HG03342 (cell line): ENCODE measurements around the gene ENG.

Source experiments
- ATAC-seq: cut with Tn5 transposase; IDR thresholded peaks from one replicate; pipeline ENCODE4 v1.9.1; 2021; ENCODE audit warnings: mild to moderate bottlenecking, moderate library complexity; ENCODE audit not compliant: unreplicated experiment

ENG gene

DNA sequence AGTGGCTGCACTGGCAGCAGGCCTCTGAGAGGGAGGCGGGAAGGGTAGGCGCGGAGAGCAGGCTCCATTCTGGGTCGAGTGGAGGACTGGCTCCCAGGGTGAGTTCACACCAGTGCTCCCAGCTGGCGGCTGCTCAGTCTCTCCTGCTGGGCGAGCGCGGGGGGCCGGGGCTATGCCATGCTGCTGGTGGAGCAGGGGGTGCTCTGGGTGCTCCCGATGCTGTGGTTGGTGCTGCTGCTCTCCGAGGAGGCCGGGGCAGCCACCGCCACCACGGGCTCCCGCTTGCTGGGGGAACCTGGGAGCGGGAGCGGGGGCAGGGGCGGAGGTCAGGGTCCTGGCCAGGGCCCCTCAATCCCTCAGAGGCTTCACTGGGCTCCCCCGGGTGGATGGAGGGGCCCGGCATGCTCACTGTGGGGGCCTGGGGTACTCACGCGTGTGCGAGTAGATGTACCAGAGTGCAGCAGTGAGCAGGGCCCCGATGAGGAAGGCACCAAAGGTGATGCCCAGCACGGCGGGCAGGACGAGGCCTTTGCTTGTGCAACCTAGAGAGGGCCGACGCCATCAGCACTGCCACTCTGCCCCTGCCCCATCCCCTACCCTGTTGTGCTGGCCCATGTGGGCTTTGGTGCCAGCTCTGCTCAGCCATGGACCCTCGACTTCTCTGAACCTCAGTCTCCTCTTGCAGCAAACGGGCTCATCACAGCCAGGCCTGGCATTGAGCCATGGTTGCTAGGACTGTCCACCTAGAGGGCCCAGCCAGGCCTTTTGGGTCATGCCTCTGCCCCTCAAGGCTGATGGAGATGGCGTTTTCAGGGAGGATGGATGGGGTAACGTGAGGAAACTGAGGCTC lies 38.7 kb downstream of the ENG start:
- no peak for ATAC-seq

DNA sequence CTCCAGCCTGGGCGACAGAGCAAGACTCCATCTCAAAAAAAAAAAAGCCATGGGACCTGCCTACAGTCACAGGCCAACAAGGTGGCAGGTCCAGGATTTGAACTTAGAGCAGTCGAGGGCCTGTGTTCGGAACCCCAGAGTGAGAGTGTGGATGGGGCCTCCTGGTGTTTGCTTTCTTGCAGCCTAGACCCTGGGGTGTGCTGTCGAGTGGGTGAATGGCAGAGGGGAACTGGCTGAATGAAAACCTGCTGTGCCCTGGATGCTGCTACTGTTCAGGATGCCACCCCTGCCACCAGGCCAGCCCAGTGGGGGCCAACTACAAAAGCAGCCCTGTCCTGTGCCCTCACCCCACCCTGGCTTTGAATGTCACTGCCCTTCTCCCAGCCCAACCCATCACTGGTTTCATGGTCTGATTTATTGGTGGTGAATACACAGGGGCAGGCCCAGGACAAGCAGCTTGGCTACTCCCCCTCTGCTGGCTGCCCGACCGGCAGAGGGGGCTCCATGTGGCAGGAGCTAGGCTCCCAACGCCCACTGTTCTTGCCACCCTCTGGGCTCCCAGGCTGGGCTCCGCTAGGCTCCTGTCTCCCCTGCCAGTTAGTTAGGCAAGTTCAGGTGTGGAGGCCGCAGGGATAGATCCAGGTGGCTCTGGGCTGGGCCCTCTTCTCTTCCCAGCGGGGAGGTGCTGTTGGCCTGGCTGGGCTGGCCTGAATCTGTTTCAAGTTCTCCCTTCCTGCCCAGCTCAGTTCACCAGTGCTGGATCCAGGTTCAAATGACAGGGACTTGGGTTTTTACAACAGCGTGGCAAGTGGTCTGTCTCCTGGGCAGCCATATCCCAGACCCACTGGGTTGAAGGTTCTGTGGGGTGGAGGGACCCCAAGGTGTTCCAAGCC lies 39.6 kb downstream of the ENG start:
- no peak for ATAC-seq

DNA sequence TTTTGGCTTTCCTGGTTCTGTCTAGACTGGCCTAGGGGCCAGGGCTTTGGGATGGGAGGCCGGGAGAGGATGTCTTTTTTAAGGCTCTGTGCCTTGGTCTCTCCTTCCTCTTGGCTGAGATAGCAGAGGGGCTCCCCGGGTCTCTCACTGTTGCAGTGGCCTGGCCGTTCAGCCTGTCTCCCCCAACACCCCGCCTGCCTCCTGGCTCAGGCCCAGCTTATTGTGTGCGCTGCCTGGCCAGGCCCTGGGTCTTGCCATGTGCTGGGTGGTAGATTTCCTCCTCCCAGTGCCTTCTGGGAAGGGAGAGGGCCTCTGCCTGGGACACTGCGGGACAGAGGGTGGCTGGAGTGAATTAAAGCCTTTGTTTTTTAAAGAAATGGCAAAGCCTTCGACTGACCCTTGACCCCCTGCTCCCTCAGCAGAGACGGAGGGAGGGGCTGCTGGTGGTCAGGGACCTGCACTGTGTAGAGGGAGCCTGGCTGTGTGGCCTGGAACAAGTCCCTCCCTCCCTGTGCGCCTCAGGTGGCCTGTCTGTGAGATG lies 40.7 kb downstream of the ENG start:
- ATAC-seq: no peak

DNA sequence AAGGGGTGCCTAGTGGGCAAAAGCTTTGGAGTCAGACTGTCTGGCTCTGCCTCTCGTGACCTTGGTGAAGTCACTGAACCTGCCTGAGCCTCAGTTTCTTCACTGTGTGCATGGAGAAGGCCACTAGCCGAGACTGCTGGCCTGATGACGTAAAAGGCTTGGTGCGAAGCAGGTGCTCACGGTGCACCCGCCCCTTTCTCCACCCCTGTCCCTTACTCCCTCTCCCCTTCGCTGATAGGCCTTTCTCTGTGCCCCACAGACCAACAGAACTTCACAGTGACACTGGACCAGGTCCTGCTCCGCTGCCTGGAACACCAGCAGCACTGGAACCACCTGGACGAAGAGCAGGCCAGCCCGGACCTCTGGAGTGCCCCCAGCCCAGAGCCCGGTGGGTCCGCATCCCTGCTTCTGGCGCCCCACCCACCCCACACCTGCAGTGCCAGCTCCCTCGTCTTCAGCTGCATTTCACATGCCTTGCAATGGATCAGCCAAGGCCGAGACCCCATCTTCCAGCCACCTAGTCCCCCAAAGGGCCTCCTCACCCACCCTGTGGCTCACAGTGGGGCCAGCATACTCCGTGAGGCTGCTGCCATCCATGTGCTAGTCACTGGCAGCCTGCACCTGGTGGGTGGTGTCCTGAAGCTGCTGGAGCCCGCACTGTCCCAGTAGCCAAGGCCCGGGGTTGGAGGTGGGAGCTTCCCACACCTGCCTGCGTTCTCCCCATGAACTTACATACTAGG lies 41.4 kb downstream of the ENG start:
- ATAC-seq: no peak

DNA sequence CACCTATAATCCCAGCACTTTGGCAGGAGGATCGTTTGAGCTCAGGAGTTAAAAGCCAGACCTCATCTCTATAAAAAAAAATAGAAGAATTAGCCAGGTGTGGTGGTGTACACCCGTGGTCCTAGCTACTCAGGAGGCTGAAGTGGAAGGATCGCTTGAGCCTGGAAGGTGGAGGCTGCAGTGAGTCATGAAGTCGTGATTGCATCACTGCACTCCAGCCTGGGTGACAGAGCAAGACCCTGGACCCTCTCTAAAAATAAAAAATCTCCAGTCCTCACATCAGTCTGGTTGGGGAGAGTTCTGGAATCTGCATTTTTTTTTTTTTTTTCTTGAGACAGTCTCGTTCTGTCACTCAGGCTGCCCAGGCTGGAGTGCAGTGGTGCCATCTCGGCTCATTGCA lies 42.4 kb downstream of the ENG start:
- ATAC-seq: no peak

DNA sequence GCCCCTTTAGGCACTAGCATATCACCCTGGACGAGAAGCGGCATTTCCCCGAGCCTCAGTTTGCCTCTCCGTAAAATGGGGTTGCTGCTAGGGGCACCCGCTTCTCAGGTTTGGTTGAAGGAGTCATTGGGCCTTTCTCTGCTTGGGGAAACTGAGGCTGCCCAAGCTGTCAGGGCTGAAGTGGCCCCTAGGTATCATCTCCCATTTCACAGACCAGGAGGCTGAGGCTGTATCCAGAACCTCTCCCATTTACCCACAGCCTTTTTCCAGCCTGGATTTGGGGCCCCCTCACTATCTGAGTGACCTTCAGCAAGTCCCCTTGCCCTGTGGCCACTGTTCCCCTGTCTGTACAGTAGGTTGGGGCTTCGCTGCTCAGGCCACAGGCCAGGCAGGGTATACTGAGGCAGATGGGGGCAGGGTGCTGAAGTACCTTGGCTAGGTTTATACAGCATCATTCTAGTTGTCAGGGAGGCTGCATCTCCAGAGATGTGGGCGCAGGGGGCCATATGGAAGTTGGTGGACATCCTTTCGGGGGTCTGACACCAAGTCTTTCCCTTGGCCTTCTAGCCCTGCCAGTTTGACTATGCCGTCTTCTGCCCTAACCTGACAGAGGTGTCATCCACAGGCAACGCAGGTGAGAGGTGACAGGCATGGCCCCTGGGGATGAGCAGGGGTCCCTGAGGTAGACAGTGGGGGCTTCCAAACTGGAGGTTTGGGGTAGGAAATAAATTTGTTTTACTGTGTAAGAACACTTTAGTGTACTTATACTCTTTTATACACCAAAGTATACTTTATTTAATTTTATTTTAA lies 43.9 kb downstream of the ENG start:
- ATAC-seq: no peak

DNA sequence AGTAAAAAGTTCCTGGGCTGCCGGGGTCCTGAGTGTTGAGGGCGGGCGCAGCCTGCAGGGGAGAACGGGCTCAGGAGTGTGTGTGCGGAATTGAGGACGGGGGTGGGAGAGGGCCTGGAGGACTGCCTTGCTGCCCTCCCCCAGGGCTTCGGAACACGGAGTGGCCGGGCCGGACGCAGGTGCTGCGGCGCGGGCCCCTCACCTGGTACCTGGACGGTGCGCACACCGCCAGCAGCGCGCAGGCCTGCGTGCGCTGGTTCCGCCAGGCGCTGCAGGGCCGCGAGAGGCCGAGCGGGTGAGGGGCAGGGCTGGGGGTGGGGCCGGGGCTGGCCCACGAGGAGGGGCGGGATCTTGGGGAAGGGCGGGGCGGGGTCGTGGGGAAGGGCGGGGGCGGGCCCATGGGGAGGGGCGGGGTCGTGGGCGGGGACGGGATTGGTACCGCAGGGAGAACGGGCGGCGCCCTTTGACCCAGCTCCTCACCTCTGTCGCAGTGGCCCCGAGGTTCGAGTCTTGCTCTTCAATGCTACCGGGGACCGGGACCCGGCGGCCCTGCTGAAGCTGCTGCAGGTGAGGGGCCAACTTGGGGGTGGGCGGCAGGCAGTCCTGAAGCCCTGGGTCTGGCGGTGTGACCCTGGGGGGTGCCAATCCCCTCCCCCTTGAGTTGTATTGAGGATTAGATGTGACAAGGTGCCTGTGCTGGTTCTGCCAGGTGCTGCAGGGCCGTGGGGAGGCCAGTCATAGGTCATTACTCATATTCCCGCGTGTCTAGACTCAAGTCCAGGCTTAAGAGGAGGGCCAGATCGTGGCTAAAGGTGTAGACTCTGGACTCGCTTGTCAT lies 44.7 kb downstream of the ENG start:
- no peak for ATAC-seq

DNA sequence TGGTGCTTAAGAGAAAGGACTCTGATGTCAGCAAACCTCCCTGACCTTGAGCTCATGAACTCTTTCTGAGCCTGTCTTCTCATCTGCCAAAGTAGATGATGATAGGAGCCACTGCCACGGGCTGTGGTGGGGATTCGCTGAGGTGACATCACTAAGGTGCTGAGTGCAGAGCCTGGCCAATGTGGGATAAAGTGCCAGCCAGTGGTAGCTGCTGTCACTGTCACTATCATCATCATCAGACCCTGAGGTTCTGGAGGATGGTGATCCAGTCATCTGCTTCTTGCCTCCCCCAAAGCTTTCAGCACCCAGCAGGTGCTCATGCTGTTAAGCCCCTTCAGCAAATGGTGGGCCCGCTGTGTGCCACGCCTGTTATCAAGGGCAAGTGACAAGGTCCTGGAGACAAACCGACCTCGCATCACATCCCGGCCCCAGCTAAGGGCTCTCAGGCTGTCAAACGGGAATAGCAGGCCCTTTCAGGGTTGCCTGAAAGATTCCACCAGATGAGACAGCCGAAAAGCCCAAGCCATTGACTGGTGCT lies 45.4 kb downstream of the ENG start:
- no peak for ATAC-seq

DNA sequence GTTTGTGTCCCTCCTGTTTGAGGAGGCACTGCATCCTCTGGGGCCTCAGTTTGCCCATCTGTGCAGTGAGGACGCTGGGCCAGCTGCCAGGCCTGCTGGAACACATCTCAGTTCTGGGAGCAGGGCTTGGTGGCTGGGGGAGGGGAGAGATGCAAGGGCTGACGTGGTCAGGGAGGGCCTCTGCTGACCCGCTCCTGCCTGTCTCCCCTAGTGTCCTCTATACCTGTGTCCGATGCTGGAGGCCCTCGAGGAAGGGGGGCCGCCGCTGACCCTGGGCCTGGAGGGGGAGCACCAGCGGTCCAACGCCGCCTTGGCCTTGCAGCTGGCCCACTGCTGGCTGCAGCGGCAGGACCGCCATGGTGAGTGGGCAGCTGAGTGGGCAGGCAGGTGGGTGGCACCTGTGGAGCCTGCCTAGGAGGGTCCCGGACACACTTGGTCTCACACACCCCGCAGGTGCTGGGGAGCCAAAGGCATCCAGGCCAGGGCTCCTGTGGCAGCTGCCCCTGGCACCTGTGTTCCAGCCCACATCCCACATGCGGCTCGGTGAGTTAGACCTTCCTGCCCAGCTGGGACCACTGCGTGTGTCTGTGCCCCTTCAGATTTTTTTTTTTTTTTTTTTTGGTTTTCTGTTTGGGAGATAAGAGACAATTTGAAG lies 46.0 kb downstream of the ENG start:
- ATAC-seq: no peak

DNA sequence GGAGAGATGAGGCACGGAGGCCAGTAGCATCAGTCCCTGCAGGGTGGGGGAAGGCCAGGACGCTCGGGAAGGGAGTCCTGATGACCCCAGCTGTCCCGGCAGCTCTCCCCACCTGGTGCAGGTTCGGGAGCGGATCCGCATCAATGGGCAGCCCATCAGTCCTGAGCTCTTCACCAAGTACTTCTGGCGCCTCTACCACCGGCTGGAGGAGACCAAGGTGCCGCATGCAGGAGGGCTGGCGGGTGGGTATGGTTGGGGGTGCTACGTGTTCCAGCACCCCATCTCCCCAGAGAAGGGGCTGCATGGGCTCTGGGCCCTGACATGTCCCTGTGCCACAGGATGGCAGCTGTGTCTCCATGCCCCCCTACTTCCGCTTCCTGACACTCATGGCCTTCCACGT lies 47.6 kb downstream of the ENG start:
- ATAC-seq: no peak

DNA sequence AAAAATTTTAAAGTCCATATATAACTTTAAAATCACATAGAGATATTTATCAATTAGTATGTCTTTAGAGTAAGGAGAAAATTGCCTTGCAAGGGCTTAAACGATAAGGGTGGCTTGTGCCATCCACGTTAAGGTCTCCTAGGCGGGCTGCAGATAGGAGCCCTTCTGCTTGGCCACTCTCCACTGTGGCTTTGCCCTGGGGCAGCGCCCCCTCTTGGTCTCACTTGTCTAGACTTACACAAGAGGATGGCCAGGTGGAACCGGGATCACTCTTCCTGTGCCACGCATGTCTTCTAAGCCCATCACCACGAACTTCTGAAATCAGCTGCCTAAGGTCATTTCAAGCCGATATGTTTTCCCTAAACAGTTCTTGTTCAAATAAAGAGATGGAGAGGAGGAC lies 48.8 kb downstream of the ENG start:
- no peak for ATAC-seq

DNA sequence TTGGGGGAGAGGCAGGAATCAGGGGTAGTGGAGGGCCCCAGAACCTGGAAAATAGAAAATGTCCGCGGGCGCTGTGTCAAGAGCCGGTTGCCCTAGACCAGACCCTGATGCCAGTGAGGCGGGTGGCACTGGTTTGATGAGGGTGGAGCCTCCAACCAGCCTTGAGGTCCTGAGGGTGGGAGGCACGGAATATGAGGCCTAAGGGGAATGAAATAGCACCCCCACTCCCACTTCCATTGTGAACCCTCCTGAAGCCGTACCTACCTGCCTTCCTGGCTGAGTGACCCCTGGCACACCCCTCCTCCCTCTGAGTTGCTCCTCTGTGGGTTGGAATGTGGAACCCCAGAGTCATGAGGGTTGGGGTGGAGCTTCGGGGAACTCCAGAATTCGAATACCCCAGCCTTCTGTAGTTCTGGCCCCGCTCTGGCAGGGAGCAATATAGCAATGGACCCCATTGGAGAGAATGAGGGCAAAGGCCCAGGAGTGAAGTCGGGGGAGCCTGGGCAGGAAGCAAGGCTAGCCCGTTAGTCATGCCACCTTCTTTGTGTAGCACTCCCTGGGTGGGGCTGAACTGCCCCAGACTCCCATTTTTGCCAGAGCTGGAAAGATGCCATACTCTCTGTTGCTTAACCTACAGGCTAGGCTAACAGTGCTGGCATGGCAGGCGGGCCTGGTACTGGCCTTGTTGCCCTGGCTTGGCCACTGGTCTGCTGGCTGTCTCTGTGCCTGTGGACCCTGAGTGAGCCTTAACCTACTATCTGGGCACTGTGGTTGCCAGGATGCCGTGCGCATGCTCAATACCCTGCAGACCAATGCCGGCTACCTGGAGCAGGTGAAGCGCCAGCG lies 50.7 kb downstream of the ENG start:
- no peak for ATAC-seq

DNA sequence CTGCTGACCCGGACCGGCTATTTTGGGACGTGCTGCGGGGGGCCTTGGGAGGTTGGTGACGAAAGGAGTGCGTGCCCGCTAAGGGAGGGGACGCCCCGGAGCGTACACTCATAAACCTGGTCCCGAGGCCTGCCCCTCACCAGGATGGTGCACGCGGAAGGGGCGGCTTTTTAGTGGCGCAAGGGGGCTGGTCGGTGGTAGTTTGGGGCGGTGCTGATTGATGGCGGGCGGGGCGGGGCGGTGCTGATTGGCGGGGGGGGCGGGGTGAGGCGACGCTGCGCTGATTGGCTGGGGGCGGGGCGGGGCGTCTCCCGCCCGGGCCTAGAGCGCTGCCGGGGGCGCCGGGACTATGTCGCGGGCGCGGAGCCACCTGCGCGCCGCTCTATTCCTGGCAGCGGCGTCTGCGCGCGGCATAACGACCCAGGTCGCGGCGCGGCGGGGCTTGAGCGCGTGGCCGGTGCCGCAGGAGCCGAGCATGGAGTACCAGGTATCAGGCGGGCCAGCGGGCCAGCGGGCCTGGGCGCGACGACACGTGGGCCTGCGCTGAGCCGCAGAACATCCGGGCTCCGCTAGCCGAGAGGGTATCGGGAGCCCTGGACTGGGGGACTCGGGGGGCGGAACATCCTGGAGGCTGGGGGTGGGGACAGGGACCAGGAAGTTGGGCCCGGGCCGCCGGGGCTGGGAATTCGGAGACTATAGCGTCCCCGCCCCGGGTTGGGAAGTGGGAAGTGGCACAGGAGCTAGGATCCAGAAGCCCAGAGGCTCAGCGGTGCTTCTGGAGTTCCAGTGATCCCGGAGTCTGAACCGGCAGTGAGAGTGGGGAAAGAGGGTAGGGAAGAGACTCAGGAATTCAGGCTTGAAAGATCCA lies 51.6 kb downstream of the ENG start, which contains the start of gene FPGS:
Gene FPGS, plus strand, starts transcription at position 307 of the 868 bp plus-strand sequence. Its CDS starts 43 bp downstream, at position 350.
- peak; percentile 67 for ATAC-seq

DNA sequence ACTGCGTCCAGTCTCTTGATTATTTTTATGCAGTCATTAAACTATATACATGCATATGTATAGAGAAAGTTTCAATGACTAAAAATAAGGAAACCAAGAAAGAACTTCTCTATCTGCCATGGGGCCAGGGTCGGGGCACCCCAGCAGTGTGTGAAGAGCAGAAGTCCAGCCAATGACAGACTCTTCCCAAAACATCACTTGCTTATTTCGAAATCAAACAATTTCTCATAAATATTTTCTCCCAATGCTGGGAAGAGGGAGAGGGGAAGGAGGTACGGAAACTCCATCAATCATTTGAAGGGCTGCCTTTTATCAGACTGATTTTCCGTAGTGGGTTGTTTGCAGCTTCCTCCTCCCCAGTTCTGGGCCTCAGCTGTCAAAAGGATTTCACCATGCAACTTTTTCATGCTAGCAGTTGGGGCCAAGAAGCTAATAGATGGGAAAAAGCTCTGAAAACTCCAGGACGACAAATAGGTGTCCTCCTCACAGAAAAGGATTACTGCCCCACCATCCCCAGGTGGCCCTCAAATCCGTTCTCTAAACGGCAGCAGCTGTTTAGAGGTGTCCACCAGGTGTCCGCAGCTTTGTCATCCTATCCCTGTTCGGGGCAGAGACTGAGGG lies 52.4 kb downstream of the ENG start:
- ATAC-seq: peak; percentile 3

DNA sequence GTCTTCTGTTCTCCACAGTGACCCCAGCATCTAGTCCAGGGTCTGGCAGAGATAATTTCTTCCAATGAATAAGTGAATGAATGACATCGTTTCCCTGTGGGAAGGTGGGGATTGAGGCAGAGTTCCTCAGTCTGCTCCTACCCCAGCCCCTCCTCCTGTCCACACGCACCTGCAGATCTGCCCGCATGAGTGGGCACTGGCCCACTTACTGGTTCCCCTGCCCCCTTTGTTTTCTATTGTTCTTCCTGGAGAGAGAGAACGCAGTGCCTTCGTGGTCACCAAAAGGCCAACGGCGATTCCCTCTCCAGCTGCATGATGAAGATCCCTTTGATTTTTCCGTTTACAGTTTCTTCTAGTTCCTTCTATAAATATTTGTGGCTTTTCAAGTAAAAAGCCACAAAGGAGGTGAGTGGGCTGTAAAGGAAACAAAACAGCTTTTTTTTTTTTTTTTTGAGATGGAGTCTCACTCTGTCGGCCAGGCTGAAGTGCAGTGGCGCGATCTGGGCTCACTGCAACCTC lies 57.5 kb downstream of the ENG start:
- no peak for ATAC-seq
